Testis (tissue), 3 donors: ENCODE measurements around the gene OGG1. TPM values are rescaled to one million over a fixed set of nuclear protein-coding genes. Genes with fewer than 3 reads are reported as not detected.

Experiments used
- DNase-seq: peaks from one replicate; pipeline ENCODE4 v3.0.0-alpha.2; 2019
- H3K27ac ChIP-seq, 2 donors: fragments of 200-600 bp; sonication (generic); one replicate each; pipeline ENCODE4 v1.5.1; 2019
- H3K27me3 ChIP-seq: fragments of 200-600 bp; sonication (generic); one replicate; pipeline ENCODE4 v1.5.1; 2019
- H3K36me3 ChIP-seq: fragments of 200-600 bp; sonication (generic); one replicate; pipeline ENCODE4 v1.5.1; 2017; ENCODE audit warnings: low read depth; ENCODE audit errors: missing control alignments
- H3K4me1 ChIP-seq: fragments of 200-600 bp; sonication (generic); one replicate; pipeline ENCODE4 v1.5.1; 2019
- H3K4me3 ChIP-seq, 2 donors: fragments of 200-600 bp; sonication (generic); one replicate each; pipeline ENCODE4 v1.5.1; 2017 to 2019
- H3K9me3 ChIP-seq: fragments of 200-600 bp; sonication (generic); one replicate; pipeline ENCODE4 v1.5.1; 2017
- POLR2A ChIP-seq: fragments of 450-650 bp; IDR thresholded peaks from one replicate; pipeline ENCODE4 v1.6.1; 2017; ENCODE audit warnings: antibody characterized with exemption, mild to moderate bottlenecking, moderate library complexity
- WGBS, 2 donors: methylation state at CpG; one replicate each; pipeline ENCODE4 v1.1.5; 2018; 5-methylcytosine and 5-hydroxymethylcytosine counted together
- intact Hi-C: fragments of 100-400 bp; cut with DNase I; formaldehyde crosslinking; loops from one replicate; pipeline ENCODE4 v1.15.1; 2023; ENCODE audit warnings: low total_unique reads
- polyA plus RNA-seq: library from polyadenylated mRNA; stranded (reverse); fragments of 350-450 nt; fragmentation: Illumina TruSeq; extraction: RNeasy Lipid Tissue Mini Kit (QIAGEN cat#74804); gene quantifications from one replicate; pipeline ENCODE4 v1.2.3, GENCODE V29; 2014; ENCODE audit warnings: low read depth, low replicate concordance; ENCODE audit not compliant: insufficient read depth
- total RNA-seq, 2 donors: library from RNA; depleted of rRNA; stranded (reverse); fragments of >200 nt; gene quantifications; one replicate each; pipeline ENCODE4 v1.2.3, GENCODE V29; 2016
- TF ChIP-seq, protein P1 (sequence below), 3 experiments: fragments of 450-650 bp in 2 of 3; fragments of 200-600 bp in 1 of 3; sonication (generic) in 1 of 3; IDR thresholded peaks; one replicate each; pipeline ENCODE4 v1.5.1; 2016 to 2019; ENCODE audit warnings: antibody characterized with exemption in 3 of 3, mild to moderate bottlenecking in 2 of 3, moderate library complexity in 1 of 3

Gene OGG1
- total and polyA plus RNA-seq, 3 donors from 2014 or later: 18.8 to 36.4 (median 30.3) TPM

DNA sequence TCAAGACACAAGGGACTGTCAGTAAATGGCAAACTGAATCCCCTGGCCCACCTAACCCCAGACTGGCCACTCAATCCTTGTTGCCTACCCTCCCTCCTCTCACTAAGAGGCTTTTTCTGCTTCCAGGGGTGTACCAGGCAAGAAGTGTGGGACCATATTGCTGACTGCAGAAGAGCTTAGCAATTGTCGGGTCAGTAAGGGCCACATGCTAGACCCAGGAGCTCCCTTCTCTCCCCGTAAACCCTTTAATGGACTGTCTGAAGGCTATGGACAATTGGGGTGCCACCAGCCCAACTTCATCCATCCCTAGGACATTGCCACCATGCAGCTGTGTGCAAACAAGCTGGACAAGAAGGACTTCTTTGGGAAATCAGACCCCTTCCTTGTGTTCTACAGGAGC, 37.3 kb upstream of the OGG1 start:
- WGBS, 2 donors: 92 to 100% methylated on average over 1 to 2 of the region's 2 CpGs
- intact Hi-C loops: no loop called here
- H3K27ac ChIP-seq: no peak overlapping the region
- H3K4me1 ChIP-seq: no peaks in the 10 kb centered on the region
- H3K4me3 ChIP-seq: no peak overlapping the region
- no peaks in the 10 kb centered on the region for H3K36me3 ChIP-seq
- no peak for DNase-seq
- TF ChIP-seq, protein P1, sequence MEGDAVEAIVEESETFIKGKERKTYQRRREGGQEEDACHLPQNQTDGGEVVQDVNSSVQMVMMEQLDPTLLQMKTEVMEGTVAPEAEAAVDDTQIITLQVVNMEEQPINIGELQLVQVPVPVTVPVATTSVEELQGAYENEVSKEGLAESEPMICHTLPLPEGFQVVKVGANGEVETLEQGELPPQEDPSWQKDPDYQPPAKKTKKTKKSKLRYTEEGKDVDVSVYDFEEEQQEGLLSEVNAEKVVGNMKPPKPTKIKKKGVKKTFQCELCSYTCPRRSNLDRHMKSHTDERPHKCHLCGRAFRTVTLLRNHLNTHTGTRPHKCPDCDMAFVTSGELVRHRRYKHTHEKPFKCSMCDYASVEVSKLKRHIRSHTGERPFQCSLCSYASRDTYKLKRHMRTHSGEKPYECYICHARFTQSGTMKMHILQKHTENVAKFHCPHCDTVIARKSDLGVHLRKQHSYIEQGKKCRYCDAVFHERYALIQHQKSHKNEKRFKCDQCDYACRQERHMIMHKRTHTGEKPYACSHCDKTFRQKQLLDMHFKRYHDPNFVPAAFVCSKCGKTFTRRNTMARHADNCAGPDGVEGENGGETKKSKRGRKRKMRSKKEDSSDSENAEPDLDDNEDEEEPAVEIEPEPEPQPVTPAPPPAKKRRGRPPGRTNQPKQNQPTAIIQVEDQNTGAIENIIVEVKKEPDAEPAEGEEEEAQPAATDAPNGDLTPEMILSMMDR (IDR thresholded peaks at IDR 0.05): no peak
- TF ChIP-seq POLR2A: no peak
- no peaks in the 10 kb centered on the region for H3K27me3 ChIP-seq
- H3K9me3 ChIP-seq: no peaks in the 10 kb centered on the region

DNA sequence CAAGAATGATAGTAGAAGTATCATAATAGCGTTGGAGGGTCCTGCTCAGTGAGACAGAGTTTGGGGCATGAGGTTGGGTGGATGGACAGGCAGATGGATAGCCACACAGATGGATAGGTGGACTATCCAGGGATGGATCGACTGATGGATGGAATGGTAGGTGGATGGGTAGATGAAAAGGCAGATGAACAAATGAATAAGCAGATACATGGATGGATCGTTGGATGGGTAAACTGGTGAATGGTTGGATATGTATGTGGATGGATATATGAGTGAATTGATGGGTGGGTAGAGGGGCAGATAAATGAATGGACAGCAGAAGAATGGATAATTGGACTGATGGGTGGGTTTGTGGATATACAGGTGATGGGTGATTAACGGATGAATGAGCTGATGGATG, 36.6 kb upstream of the OGG1 start:
- intact Hi-C loops: no loop called here
- TF ChIP-seq, protein P1 (IDR thresholded peaks at IDR 0.05): no peak
- no peak for TF ChIP-seq POLR2A
- WGBS, 2 donors: 88 to 90% methylated on average over 4 of the region's 4 CpGs

DNA sequence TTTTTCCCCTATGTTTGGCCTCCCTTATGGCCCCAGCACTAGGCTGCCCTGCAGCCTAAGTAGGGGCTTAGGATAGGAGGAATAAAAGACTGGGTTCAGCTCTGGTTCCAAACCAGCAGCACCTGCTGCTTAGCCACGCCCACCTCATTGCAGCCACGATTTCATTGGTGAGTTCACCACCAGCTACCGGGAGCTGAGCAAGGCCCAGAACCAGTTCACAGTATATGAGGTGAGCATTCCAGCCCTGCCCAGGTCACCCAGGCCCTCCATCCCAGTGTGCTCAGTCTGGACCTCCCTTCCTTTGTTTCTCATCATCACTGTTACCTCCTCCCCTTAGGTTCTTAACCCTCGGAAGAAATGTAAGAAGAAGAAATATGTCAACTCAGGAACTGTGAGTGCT, 34.6 kb upstream of the OGG1 start:
- intact Hi-C loops: no loop called here

More for the DNA sequence above, 36.6 kb upstream of the OGG1 start:
- H3K27me3 ChIP-seq: no peaks in the 10 kb centered on the region
- H3K4me1 ChIP-seq: no peaks in the 10 kb centered on the region
- no peaks in the 10 kb centered on the region for H3K9me3 ChIP-seq
- DNase-seq: no peak
- H3K36me3 ChIP-seq: no peaks in the 10 kb centered on the region
- H3K27ac ChIP-seq: no peak overlapping the region
- H3K4me3 ChIP-seq: no peak overlapping the region

GRCh38 chr3:9715764-9716437, 33.9 kb upstream of the OGG1 start:
- Histone ChIP-seq H3K4me3 (no peak overlapping the region), H3K36me3 (no peaks in the 10 kb centered on the region), H3K4me1 (no peaks in the 10 kb centered on the region), H3K27me3 (no peaks in the 10 kb centered on the region), H3K27ac (no peak overlapping the region), H3K9me3 (no peaks in the 10 kb centered on the region)
- intact Hi-C loops: no loop called here
- WGBS, 2 donors: 65 to 72% methylated on average over 6 of the region's 6 CpGs
- TF ChIP-seq POLR2A: no peak
- TF ChIP-seq, protein P1 (IDR thresholded peaks at IDR 0.05): peak in 2 of 3 experiments; percentile 17 to 30
- peak; percentile 36 for DNase-seq

More for the DNA sequence above, 34.6 kb upstream of the OGG1 start:
- no peaks in the 10 kb centered on the region for H3K9me3 ChIP-seq
- H3K27me3 ChIP-seq: no peaks in the 10 kb centered on the region
- DNase-seq: no peak
- H3K27ac ChIP-seq: no peak overlapping the region
- WGBS, 2 donors: 43 to 53% methylated on average over 3 to 4 of the region's 4 CpGs
- H3K4me3 ChIP-seq: no peak overlapping the region
- no peaks in the 10 kb centered on the region for H3K4me1 ChIP-seq
- TF ChIP-seq POLR2A: no peak
- TF ChIP-seq, protein P1 (IDR thresholded peaks at IDR 0.05): no peak
- H3K36me3 ChIP-seq: no peaks in the 10 kb centered on the region
